ENCODE measurements around the gene FOXP1.

Gene FOXP1

DNA sequence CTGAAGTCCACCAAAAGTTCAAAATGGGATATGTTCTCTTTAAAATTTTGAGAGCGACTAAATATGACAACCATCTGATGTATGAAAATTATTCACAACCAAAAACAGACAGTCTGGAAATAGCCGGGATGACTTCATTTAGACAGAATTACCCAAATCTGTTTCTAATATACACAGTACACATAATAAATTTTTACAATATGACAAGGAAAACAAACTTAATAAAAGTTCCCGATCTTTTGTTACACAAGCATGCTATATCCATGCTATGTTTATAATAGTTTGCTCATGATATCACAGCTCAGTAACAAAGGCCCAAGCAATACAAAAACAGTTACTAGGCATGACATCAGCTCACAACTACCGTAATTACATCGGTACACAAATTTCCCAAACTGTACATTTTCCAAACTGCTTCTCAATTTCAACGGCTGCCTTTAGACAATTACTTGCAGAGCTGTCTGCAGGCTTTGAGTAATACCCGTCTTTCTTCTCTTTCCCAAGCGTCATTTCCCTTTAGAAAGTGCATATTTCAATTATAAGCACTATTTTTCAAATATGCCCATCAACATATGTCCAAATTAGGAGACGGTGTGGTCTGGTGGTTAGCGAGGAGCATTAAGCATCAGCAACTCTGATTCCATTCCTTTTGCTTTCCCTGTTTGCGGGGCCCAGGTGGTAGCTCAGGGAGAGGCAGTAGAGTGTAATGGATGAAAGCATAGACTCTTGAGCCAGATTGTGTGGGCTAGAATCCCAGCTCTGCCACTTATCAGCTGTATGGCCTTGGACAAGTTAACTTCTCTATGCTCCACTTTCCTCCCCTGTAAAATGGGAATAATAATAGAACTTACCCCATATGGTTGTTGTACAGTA lies 481.2 kb downstream of the FOXP1 start:
- no peak for DNase-seq (ENCODE audit: low spot score)

DNA sequence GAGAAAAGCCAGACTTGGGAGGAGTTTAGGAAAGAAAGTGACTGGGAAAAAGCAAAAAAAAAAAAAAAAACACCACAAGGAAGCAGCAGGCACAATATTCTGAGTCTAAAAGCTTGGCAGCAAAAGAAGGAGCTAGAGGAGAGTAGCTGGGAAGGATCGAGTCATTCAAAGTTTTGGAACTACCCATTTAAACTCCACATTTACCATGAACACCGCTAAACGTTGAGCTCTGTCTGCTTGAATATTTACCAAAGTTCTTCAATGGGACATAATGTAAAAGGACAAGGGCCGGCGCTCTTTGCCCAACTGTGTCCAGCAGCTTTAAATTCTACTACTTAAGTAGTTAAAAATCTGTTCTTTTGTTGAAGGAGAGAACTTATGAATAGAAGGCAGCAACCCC lies 481.9 kb downstream of the FOXP1 start:
- DNase-seq (ENCODE audit: low spot score), result no peak

DNA sequence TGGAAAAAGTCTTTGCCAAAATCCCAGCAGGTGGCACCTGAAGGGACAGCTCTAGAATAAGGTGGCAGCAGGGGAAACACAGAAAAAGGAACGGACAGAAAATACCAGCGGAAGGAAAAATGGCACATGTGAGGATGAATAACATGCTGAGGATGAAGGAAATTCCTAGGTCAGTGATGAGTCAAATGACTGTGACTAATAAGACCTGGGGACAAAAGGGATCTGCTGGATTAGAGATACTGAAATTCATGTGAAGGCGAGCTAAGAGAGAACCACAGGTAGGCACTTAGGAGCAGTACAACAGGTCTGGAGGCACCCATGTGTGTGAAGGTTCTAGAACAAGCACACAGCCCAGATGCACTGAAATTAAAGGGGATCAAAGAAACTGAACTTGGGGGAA lies 482.5 kb downstream of the FOXP1 start:
- DNase-seq (ENCODE audit: low spot score), result no peak

DNA sequence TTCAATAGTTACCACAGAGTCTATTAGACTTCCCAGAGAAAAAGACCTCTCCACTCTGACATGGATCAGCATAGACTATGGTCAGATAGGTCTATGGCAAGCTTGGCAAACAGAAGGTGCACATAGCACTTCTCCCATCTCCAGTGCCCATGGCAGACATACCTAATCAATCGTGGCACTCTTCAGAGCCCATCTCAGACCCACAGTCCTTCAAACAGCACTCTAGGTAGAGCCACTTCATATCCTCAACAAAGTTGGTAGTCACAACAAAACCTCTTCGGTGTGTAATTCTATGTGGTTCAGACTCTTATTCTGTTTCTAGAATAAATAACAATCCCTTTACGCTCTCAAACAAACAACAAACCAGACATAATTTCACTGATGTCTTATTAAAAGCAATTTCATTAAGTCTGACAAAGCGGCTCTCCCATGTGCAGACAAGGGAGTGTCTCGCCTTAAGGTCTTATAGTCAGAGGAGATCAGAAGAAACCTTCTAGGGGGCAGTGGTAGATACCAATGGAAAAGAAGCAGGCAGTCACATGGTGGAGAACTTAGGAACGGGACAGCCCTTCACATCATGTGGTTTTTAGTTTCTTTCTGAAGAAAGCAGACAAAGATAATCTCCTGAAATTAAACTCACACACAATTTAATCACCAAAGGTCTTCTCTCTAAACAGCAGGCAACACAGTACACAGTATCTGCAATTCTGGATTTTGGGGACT lies 483.4 kb downstream of the FOXP1 start:
- DNase-seq (ENCODE audit: low spot score), result no peak

DNA sequence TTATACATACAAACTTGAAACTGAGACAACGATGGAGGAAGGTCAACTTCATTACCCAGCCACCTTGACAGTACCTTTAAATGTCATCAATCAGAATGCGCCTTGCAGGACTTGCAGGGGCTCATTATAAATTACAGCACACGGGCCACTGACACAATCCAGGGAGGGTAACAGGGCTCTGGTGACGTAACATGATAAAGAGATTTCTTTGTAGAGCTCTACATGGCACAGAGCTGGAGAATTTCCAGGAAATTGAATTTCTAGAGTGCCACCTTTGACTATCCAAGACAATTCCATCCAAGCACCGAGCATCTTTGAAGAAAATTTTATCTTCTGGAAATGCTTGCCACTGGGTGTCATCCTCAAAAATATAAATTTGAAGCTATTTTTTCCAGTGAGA lies 486.0 kb downstream of the FOXP1 start:
- no peak for DNase-seq (ENCODE audit: low spot score)

DNA sequence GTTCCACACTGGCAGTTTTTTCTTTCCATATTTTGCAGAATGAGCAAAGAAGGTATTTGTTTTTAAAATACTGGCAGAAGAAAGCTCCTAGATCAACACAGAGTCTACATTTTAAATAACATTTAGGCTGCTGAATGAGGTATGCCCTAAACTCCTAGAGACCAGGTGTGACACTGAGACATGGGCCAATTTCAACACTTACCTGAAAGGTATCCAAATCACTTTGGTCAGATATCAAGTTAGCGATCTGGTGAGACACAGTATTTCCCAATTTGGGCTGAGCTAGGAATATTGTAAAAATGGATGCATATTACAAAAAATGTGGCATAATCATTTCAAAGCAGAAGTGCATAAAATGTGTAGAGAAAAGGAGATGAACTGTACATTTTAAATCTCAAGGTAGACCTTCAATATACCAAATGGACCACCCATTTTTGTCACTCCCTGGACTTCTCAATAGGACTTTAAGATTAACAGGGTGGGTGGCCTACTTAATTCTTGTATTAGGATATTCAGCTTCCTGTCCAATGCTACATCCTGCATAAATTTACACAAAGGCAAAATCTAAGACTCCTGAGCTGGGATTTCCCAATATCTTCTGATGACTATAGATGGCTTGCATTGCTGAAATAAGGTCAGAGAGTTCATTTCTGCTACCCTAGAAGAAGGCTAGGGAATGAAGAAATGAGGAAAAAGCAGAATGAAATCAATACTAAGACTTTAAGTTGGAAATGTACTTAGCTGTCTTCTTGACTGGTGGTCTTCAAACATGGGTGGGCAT lies 487.8 kb downstream of the FOXP1 start:
- DNase-seq (ENCODE audit: low spot score), result no peak

DNA sequence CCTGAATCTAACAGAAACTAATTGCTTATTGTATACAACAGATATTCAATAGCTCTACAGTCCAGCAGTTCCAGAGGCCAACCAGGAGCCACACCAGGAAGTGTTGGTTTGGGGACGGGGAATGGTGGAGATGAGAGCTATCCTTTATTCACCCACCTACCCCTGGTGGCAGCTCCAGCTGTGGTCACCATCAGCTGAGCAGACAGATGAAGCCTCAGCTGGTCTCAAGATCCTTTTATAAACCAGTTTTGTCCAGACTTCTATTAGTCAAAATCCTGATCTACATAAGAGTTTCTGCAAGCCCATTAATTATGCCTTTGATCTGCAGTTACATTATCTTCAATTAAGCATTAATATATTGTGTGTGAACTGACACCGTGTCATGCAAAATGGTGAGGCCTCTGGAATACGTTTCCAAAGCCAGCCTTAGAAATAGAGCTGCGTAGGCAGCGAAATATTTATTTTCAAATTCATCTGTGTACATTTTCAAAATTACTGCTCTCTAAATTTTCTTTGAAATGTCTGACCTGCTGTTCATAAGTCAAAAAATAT lies 488.8 kb downstream of the FOXP1 start:
- no peak for DNase-seq (ENCODE audit: low spot score)

DNA sequence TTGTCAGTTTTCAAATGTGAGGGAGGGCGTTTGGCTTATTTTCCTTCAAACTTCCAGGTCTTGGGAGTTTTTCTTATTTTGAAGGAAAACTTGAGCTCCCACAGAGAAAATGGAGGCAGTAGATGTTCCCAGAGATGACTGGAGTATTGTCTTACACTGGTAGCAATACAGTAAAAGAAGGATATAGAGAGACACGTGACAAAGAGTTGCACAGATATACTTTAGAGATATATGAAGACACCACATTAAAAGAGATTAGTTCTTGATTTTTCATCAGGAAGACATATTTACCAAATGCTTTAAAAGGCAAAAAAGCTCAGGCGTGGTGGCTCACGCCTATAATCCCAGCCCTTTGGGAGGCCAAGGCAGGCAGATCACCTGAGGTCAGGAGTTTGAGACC lies 490.9 kb downstream of the FOXP1 start:
- DNase-seq (ENCODE audit: low spot score), result no peak

DNA sequence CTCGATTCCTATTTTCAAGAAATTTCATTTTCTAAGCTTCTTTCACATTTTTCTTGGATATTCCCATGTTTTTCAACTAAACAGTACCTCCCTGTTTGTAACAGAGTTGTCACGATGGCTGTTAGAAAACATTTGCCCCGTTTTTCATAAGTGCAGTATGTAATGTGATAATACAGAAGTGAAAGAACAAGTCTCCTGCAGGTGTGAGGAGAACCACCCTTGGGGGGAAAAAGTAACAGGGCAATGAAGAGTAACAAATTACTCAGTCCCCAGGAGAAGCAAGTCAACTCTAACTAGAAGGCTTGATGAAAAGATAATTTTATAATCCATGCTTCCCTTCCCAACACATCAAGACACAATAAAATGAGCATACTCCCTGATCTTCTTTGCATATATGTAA lies 493.3 kb downstream of the FOXP1 start:
- DNase-seq (ENCODE audit: low spot score), result no peak

DNA sequence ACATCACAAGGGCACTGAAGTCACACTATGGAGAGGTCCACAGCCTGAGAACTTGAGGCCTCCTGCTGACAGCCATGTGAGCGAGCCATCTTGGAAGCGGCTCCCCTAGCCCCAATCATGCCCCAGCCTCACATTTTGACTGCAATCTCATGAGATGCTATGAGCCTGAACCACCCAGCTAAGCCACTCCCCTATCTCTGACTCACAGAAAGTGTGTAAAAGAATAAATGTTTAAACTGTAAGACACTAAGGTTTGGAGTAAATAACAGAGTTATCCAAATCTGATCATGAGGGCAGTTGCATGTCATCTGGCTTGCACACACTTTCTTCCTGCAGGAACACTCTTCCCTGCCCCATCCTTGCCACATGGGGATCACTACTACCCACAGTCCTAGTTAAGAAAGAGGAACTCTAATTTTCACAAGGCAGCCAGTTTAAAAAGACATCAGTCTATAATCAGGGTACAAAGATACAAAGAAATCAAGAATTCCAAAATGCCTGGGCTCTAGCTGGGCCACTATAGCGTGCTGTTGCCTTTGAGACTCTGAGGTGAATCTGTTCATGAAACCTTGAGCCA lies 494.2 kb downstream of the FOXP1 start:
- DNase-seq (ENCODE audit: low spot score), result no peak

DNA sequence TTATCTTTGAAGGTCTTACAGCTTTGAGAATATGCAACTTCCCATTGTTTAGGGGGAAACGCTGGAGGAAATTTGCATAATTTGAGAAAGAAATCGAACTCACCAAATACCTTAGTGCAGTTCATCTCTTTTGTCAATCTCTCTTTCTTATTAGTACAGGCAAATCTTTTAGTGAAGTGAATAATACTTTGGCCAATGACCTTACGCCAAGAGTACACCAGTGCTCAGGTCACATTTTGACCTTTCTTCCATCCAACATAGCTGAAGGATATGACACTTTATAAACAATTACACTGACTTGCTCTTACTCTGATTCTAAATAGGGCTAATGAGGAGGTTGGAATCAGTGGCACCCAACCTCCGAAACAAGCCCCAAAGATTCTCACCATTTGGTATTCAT lies 494.8 kb downstream of the FOXP1 start:
- DNase-seq (ENCODE audit: low spot score), result no peak

DNA sequence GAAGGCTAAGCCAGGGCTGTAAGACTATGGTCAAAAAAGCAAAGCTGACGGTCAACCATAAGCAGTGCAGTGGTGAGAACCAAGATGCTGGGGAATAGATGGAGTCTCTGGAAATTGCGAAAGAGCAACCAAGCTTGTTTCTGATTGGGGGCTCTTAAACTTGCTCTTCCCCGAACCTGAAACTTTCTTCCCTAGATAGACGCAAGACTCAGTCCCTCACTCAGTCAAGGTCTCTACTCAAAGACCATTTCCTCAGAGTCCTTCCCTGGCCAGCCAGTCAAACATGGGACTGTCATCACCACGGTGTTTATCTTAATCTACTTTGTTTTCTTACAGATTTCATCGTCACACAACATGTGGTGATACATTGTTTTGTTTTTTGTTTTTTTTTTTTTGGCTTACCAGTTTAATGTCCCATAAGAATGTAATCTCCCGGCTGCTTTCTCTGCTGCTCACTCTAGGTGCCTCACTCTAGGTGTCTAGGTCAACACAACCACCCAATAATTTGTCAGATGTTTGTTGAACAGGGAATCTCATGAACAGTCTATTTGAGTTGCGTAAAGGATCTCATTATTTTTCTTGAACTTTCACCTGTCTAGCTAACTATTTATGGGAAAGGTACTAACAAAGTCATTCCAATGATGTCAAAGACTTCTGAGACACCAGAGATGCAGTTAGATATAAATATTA lies 495.4 kb downstream of the FOXP1 start:
- DNase-seq (ENCODE audit: low spot score), result no peak

DNA sequence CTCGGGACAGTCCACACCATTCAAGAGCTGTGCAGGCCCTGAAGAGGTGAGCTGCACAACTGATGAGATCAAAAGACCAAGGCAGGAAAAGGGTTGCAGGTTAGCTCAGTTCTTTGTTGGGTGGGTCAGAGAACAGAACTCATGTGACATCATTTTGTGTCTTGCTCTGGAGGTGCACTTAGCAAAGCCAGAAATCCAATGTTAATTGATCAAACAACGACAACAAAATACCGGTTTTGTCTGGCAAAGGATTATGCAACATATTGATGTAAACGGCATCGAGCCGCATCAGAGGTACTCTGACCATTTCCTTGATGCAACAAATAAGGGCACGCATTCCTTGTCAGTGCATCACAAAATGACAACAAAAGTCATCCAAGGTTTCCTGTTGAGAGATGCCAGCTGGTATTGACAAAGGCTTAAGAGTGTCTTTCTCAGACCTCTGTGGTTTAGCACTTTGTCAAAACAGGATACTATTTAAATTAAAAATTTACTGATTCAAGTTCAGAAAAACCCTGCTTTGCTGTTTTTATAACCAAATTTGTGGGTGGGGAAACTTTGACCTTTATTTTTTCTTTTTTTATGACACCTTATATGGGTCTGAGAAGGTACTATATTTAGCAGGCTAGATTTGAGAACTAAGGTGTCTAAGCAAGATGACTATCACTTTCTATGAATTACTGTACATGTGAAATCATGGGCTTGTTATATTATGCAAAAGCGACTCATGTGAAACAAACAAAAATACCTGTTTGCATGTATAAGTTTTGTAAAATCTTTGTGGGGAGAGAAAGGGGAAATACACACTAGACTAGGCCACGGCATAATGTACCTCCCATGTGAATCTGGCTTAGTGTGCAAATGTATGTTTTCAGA lies 496.1 kb downstream of the FOXP1 start:
- DNase-seq (ENCODE audit: low spot score), result no peak

DNA sequence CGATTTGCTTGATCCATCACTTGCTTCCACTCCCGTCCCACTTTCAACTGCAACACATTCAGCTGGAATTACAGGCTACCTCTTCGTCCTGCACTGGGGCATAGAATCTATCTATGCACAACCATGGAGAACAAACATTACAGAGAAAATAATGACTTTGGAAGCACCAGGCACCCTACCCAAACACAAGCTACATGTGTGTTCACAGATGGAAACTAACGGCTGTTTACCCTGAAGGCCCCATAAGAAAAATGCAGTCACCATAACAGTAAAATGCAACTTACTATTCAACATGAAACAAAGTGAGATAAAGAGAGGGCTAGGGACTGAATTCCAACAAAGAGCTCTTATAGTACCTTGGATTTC lies 496.8 kb downstream of the FOXP1 start:
- DNase-seq (ENCODE audit: low spot score), result no peak

DNA sequence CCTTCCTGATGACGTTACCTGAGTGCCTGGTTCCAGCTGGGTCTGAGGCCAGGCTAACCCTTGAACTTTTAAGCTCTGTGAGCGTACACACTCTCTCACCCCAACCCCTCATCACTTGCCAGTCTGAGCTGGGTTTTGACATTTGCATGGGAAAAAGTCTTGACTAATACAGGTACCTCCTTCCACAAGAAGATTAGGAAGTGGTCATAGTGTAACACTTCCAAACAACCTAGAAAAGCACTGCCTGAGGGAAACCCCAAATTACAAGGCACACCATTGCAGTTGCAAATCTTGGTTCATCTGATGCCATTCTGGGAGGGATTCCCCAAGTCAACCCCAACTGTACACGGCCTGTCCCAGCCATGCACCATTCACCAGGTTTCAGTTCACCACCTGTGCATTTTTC lies 499.8 kb downstream of the FOXP1 start:
- DNase-seq (ENCODE audit: low spot score), result no peak

DNA sequence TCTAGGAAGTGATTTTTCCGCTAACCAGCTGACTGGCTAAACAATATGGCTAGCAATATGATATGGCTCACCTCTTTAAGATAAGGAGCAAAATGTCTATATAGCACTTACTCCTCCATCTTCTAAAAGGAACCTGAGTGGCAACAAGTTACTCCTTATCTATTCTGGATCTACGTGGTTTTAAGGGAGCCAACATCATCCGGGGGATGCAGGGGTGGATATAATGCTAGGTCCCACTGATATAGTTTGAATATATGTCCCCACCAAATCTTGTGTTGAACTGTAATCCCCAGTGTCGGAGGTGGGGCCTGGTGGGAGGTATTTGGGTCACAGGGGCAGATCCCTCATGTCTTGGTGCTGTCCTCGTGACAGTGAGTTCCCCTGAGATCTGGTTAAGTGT lies 500.7 kb downstream of the FOXP1 start:
- no peak for DNase-seq (ENCODE audit: low spot score)

DNA sequence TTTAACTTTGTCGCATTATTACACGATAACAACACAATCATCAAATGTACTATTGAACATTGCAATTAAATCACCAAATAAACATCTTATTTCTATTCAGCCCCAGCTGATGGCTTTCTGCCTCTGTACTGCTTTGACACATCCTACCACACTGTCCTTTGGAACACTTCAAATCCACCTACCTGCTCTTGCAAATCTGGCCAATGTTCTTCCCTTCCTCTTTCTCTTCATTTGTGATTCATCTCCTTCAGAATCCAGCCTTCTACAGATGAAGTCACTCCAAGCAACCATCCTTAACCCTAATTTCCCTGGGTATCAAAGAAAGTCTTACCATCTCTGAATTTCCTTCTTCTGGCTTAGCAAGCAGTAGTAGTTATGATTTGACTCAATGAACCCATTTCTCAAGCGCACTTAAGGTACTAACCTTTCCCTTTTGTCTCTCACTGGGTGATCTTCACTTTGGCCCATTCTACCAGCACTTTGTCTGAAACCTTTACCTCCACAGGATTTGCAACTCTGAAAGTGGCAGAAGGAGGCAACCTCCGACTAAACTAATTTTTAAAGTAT lies 502.9 kb downstream of the FOXP1 start:
- no peak for DNase-seq (ENCODE audit: low spot score)

DNA sequence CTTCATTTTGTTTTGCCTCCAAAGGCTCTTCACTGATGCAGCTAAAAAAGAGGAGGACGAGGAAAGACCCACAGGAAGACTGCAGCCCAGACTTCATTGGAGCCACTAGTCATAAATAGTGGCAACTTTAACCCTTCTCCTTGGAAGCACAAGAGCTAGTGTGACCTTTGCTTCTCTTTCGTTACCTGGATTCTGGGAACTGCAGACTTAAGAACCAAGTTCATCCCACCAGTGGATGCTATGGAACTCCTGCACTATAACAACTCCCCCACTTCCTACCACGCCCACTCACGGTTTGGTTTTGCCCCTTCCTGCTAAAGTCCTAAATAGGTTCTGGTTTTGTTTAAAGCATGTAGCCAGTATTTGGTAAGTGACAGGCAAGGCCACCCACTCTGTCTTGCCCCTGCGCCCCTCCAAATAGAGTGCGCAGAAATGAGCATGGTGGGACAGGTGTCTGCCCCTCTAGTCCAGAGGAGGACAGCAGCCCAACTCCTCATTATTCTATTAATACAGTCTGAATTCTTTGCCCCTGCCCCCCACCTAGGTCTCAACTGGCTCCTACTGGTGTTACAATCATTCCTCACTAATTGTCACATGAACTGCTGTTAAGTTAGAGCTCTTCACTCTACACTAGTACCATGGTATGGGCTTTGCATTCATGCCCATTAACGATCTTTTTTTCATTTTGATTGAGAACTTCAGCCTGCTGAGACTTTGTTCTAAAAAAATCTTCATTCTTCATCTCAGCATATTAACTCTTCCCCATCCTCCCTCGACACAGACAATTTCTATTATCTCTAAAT lies 504.6 kb downstream of the FOXP1 start:
- no peak for DNase-seq (ENCODE audit: low spot score)

DNA sequence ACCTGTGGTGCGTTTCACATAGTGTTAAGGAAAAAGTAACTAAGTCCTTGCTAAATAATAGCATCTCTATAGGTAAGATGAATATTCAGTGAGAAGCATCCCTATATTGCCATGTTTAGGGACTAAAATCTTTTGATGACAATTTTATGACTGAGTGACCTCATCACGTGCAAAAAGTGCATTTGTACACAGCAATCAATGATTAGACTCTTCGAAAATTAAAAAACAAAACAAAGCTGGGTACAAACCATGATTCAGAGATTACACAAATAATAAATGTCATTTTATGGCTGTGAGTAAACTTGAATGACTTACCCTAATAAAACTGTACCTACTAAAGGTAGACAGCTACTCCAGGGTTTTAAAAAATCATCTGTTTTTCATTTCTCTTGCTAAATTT lies 505.3 kb downstream of the FOXP1 start:
- DNase-seq (ENCODE audit: low spot score), result no peak

Measured in pons (tissue), 1 donor.